NT2/D1 (cell line): ENCODE results near the gene HUS1.

Source experiments
- SUZ12 ChIP-seq: IDR thresholded peaks from 2 replicates; pipeline ENCODE4 v1.6.1; 2011; ENCODE audit not compliant: insufficient read length, insufficient read depth; ENCODE audit errors: extremely low read depth
- YY1 ChIP-seq: IDR thresholded peaks from 2 replicates; pipeline ENCODE4 v1.6.1; 2011; ENCODE audit not compliant: insufficient read length, insufficient read depth
- ZNF274 ChIP-seq: IDR thresholded peaks from 2 replicates; pipeline ENCODE4 v1.6.1; 2011; ENCODE audit warnings: mild to moderate bottlenecking, low read depth, low read length

DNA sequence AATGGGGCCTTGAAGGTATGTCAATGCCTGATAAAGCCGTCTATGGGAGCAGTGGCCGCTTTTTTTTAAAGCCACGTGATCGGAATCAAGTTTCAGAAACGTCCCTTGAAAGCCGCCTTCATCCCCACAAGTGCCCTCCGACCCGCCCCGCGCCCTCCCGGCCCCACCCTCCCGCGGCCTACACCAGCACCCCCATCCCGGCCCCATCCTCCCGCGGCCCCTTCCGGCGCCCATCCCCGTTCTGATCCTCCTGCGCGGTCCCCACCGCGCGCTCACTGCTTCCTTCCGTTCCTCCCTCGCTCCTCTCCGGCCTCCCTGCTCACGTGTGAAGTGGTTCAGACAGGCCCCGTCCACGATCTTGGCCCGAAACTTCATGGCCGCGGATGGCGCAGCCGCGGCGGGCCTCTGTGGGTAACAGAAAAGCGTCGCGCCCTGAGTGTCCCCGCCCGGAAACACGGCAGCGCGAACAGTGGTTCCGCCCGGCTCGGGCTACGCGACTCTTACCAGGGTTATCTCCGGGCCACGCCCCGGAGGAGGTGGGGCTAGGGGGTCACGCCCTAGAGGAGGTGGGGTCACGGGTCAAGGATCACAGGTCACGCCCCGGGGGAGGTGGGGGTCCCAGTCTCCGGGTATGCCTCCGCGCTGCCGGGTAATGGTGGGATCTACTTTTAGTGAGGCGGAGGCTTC is at the start of gene HUS1:
- TF ChIP-seq YY1 (no peak), ZNF274 (no peak), SUZ12 (no peak)
